SH-SY5Y (cell line): Measurements from ENCODE around the gene PLA2G4B.

ENCODE experiments used
- GATA2 ChIP-seq: IDR thresholded peaks from 2 replicates; pipeline ENCODE4 v1.6.1; 2011; ENCODE audit warnings: mild to moderate bottlenecking, low read depth, low read length
- GATA3 ChIP-seq: IDR thresholded peaks from 2 replicates; pipeline ENCODE4 v1.6.1; 2011; ENCODE audit warnings: low read depth, mild to moderate bottlenecking, low read length, moderate library complexity

GRCh38 chr15:41853831-41854230, 15.2 kb downstream of the PLA2G4B start:
- TF ChIP-seq GATA2 (no peak), GATA3 (no peak)
